GM10266 (cell line): ENCODE data around the gene MS4A5.

Experiments used
- DNase-seq: peaks from one replicate; pipeline ENCODE4 v3.0.0; 2012; ENCODE audit errors: extremely low spot score
- TF ChIP-seq, protein P1 (sequence below): IDR thresholded peaks from 2 replicates; pipeline ENCODE4 v1.5.1; 2012; ENCODE audit warnings: mild to moderate bottlenecking, low read depth; ENCODE audit not compliant: control insufficient read depth, insufficient read depth; ENCODE audit errors: missing control alignments

Gene MS4A5

GRCh38 chr11:60477035-60477445, 47.7 kb downstream of the MS4A5 start:
- DNase-seq, result no peak
- TF ChIP-seq, protein P1, sequence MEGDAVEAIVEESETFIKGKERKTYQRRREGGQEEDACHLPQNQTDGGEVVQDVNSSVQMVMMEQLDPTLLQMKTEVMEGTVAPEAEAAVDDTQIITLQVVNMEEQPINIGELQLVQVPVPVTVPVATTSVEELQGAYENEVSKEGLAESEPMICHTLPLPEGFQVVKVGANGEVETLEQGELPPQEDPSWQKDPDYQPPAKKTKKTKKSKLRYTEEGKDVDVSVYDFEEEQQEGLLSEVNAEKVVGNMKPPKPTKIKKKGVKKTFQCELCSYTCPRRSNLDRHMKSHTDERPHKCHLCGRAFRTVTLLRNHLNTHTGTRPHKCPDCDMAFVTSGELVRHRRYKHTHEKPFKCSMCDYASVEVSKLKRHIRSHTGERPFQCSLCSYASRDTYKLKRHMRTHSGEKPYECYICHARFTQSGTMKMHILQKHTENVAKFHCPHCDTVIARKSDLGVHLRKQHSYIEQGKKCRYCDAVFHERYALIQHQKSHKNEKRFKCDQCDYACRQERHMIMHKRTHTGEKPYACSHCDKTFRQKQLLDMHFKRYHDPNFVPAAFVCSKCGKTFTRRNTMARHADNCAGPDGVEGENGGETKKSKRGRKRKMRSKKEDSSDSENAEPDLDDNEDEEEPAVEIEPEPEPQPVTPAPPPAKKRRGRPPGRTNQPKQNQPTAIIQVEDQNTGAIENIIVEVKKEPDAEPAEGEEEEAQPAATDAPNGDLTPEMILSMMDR, result no peak

GRCh38 chr11:60482361-60482760, 53.0 kb downstream of the MS4A5 start:
- TF ChIP-seq, protein P1, result no peak
- DNase-seq, result no peak

DNA sequence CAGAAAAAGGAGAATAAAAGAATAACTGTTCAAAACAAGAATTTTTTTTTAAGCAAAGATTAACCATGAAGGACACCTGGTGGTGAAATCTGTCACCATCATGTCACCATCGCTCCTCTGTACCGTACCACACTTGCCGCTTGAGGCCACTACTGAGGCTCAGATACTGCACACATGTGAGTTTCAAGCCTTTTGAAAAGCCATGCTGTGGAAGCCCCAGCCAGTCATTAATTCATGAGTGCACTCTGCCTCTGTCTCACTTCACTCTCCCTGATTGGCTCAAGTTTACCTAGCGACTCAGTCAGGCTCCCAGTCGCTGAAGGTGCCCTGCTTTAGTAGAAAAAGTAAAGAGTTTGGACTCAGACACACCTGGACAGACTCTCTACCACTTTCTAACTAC, 56.6 kb downstream of the MS4A5 start:
- TF ChIP-seq, protein P1, result peak; percentile 95
- DNase-seq, result peak; percentile 89

DNA sequence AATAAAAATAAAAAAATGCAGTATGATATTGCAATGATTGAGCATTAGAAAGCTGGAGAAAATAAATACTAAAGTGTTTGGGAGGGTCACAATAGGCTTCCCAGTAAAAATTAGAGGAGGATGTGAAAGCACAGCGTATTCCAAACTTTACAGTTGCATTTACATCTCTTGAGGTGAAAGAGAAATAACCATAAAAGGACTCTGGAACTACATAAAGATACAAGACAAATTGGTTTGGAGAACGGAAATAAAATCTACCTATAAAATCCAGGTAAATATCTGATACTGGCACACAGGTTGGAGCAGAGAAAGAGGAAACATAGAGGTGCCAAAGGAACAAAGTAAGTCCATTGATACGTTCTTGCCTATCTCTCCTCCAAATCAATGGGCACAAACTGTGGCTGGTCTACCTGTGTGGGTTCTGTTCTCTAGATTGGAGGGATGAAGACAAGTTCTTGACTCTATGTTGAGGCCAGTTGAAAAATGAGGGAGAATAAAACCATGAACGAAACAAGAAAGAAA, 63.2 kb downstream of the MS4A5 start, which contains the start of gene MS4A12:
Gene MS4A12, plus strand, starts transcription at position 291 of the 522 bp plus-strand sequence. CDS start 4,541 bp downstream, outside the sequence.
- no peak for DNase-seq
- TF ChIP-seq, protein P1, result no peak

GRCh38 chr11:60493454-60493853, 64.1 kb downstream of the MS4A5 start:
- TF ChIP-seq, protein P1, result no peak
- DNase-seq, result no peak
